Measurements from ENCODE around the gene TBC1D19. TPM values are rescaled to one million over a fixed set of nuclear protein-coding genes. Genes with fewer than 3 reads are reported as not detected.
A peak's percentile ranks its signal among the peaks of the same experiment; 100 is the strongest.

Gene TBC1D19
- polyA plus RNA-seq, 6 donors from 2014 or later, result 2.1 to 13.7 (median 3.7) TPM

GRCh38 chr4:26784207-26784865 lies 200.5 kb downstream of the TBC1D19 start:
- ATAC-seq (ENCODE audit: low read depth in 2 of 2) (no peak), DNase-seq (no peak)
- H3K27me3 Mint-ChIP-seq, result peaks cover 0 to 10% (median 3%) of the 10 kb centered on the region in 3 donors
- no peak overlapping the region for H3K4me3 Mint-ChIP-seq
- H3K4me1 Mint-ChIP-seq, result peaks cover 30 to 42% (median 40%) of the 10 kb centered on the region in 3 donors
- no peaks in the 10 kb centered on the region for H3K36me3 Mint-ChIP-seq
- no peak overlapping the region for H3K27ac Mint-ChIP-seq
- peaks cover 0 to 3% (median 0%) of the 10 kb centered on the region in 7 donors for H3K9me3 Mint-ChIP-seq

GRCh38 chr4:26785312-26785711 lies 201.4 kb downstream of the TBC1D19 start:
- H3K9me3 Mint-ChIP-seq, result peaks cover 0 to 11% (median 2%) of the 10 kb centered on the region in 7 donors
- no peak for ATAC-seq (ENCODE audit: low read depth in 2 of 2)
- H3K4me3 Mint-ChIP-seq, result no peak overlapping the region

GRCh38 chr4:26785810-26786209 lies 201.9 kb downstream of the TBC1D19 start:
- no peak for ATAC-seq (ENCODE audit: low read depth in 2 of 2)
- no peak for DNase-seq
- Mint-ChIP-seq H3K27me3 (peaks cover 0 to 14% (median 9%) of the 10 kb centered on the region in 3 donors), H3K9me3 (peaks cover 0 to 11% (median 2%) of the 10 kb centered on the region in 7 donors), H3K4me1 (peaks cover 30 to 35% (median 33%) of the 10 kb centered on the region in 3 donors), H3K27ac (peak overlapping the region in 1 of 6 donors; percentile 89), H3K4me3 (no peak overlapping the region), H3K36me3 (no peaks in the 10 kb centered on the region)

More at GRCh38 chr4:26785312-26785711, 201.4 kb downstream of the TBC1D19 start:
- Mint-ChIP-seq H3K36me3 (no peaks in the 10 kb centered on the region), H3K27ac (no peak overlapping the region), H3K4me1 (peaks cover 30 to 40% (median 38%) of the 10 kb centered on the region in 3 donors), H3K27me3 (peaks cover 0 to 14% (median 8%) of the 10 kb centered on the region in 3 donors)
- no peak for DNase-seq

- H3K9me3 Mint-ChIP-seq, result peaks cover 0 to 11% (median 2%) of the 10 kb centered on the region in 7 donors
- ATAC-seq (ENCODE audit: low read depth in 2 of 2), result peak; percentile 89 to 93
- H3K27ac Mint-ChIP-seq, result peak overlapping the region in 4 of 6 donors; percentile 1 to 88 (median 48)
- no peaks in the 10 kb centered on the region for H3K36me3 Mint-ChIP-seq
- peaks cover 30 to 35% (median 33%) of the 10 kb centered on the region in 3 donors for H3K4me1 Mint-ChIP-seq
- peak; percentile 49 for DNase-seq
- peaks cover 10 to 25% (median 20%) of the 10 kb centered on the region in 3 donors for H3K27me3 Mint-ChIP-seq
- H3K4me3 Mint-ChIP-seq, result peak overlapping the region in 7 of 8 donors; percentile 8 to 88 (median 65)
Measured at GRCh38 chr4:26786916-26787315, 203.0 kb downstream of the TBC1D19 start.

- DNase-seq (peak; percentile 22), ATAC-seq (ENCODE audit: low read depth in 2 of 2) (peak; percentile 42 to 45)
- Mint-ChIP-seq H3K4me3 (peak overlapping the region in 7 of 8 donors; percentile 36 to 88 (median 44)), H3K27ac (peak overlapping the region in 3 of 6 donors; percentile 13 to 88 (median 51)), H3K36me3 (no peaks in the 10 kb centered on the region), H3K4me1 (peaks cover 30 to 35% (median 33%) of the 10 kb centered on the region in 3 donors), H3K27me3 (peaks cover 11 to 26% (median 20%) of the 10 kb centered on the region in 3 donors), H3K9me3 (peaks cover 0 to 11% (median 2%) of the 10 kb centered on the region in 7 donors)
Measured at GRCh38 chr4:26787461-26788340, 203.8 kb downstream of the TBC1D19 start.

GRCh38 chr4:26788341-26788733 lies 204.5 kb downstream of the TBC1D19 start:
- Mint-ChIP-seq H3K4me1 (peaks cover 30 to 35% (median 33%) of the 10 kb centered on the region in 3 donors), H3K27me3 (peaks cover 11 to 26% (median 20%) of the 10 kb centered on the region in 3 donors), H3K27ac (peak overlapping the region in 1 of 6 donors; percentile 52), H3K4me3 (peak overlapping the region in 2 of 8 donors; percentile 36 to 88), H3K9me3 (peaks cover 0 to 11% (median 2%) of the 10 kb centered on the region in 7 donors), H3K36me3 (no peaks in the 10 kb centered on the region)
- DNase-seq (no peak), ATAC-seq (ENCODE audit: low read depth in 2 of 2) (no peak)

- Mint-ChIP-seq H3K27ac (no peak overlapping the region), H3K27me3 (peaks cover 11 to 26% (median 20%) of the 10 kb centered on the region in 3 donors), H3K36me3 (peaks cover 0 to 3% of the 10 kb centered on the region in 2 donors), H3K9me3 (peaks cover 0 to 11% (median 2%) of the 10 kb centered on the region in 7 donors), H3K4me1 (peaks cover 30 to 35% (median 33%) of the 10 kb centered on the region in 3 donors), H3K4me3 (peak overlapping the region in 1 of 8 donors; percentile 2)
- no peak for DNase-seq
- ATAC-seq (ENCODE audit: low read depth in 2 of 2), result no peak
Measured at GRCh38 chr4:26789208-26789607, 205.3 kb downstream of the TBC1D19 start.

- H3K27ac Mint-ChIP-seq, result no peak overlapping the region
- H3K4me1 Mint-ChIP-seq, result peaks cover 22 to 25% (median 25%) of the 10 kb centered on the region in 3 donors
- peaks cover 20 to 31% (median 22%) of the 10 kb centered on the region in 3 donors for H3K27me3 Mint-ChIP-seq
- H3K36me3 Mint-ChIP-seq, result peaks cover 0 to 3% of the 10 kb centered on the region in 2 donors
- no peak overlapping the region for H3K4me3 Mint-ChIP-seq
- peaks cover 0 to 11% (median 2%) of the 10 kb centered on the region in 7 donors for H3K9me3 Mint-ChIP-seq
- no peak for DNase-seq
- no peak for ATAC-seq (ENCODE audit: low read depth in 2 of 2)
Measured at GRCh38 chr4:26791346-26791745, 207.5 kb downstream of the TBC1D19 start.

- Mint-ChIP-seq H3K27me3 (peaks cover 20 to 31% (median 22%) of the 10 kb centered on the region in 3 donors), H3K4me1 (peaks cover 9 to 12% (median 12%) of the 10 kb centered on the region in 3 donors), H3K36me3 (peaks cover 0 to 3% of the 10 kb centered on the region in 2 donors), H3K27ac (no peak overlapping the region), H3K4me3 (no peak overlapping the region), H3K9me3 (peaks cover 0 to 15% (median 7%) of the 10 kb centered on the region in 7 donors)
- no peak for ATAC-seq (ENCODE audit: low read depth in 2 of 2)
- DNase-seq, result no peak
Measured at GRCh38 chr4:26792639-26793038, 208.8 kb downstream of the TBC1D19 start.

- H3K36me3 Mint-ChIP-seq, result peaks cover 0 to 3% of the 10 kb centered on the region in 2 donors
- H3K9me3 Mint-ChIP-seq, result peaks cover 3 to 23% (median 7%) of the 10 kb centered on the region in 7 donors
- no peak overlapping the region for H3K4me3 Mint-ChIP-seq
- DNase-seq (no peak), ATAC-seq (ENCODE audit: low read depth in 2 of 2) (no peak)
- peaks cover 0 to 1% (median under 1%) of the 10 kb centered on the region in 3 donors for H3K4me1 Mint-ChIP-seq
- H3K27me3 Mint-ChIP-seq, result peaks cover 20 to 26% (median 22%) of the 10 kb centered on the region in 3 donors
- no peak overlapping the region for H3K27ac Mint-ChIP-seq
Measured at GRCh38 chr4:26793735-26794134, 209.9 kb downstream of the TBC1D19 start.

GRCh38 chr4:26796081-26796480 lies 212.2 kb downstream of the TBC1D19 start:
- Mint-ChIP-seq H3K4me3 (no peak overlapping the region), H3K9me3 (peaks cover 3 to 20% (median 11%) of the 10 kb centered on the region in 7 donors), H3K4me1 (no peaks in the 10 kb centered on the region), H3K27ac (no peak overlapping the region), H3K36me3 (peaks cover 0 to 3% of the 10 kb centered on the region in 2 donors), H3K27me3 (peaks cover 8 to 20% (median 14%) of the 10 kb centered on the region in 3 donors)
- ATAC-seq (ENCODE audit: low read depth in 2 of 2), result no peak
- no peak for DNase-seq

- H3K9me3 Mint-ChIP-seq, result peaks cover 3 to 20% (median 4%) of the 10 kb centered on the region in 7 donors
- peaks cover 0 to 13% (median 4%) of the 10 kb centered on the region in 3 donors for H3K27me3 Mint-ChIP-seq
- no peak for ATAC-seq (ENCODE audit: low read depth in 2 of 2)
- DNase-seq, result no peak
- H3K27ac Mint-ChIP-seq, result no peak overlapping the region
- peaks cover 24 to 31% (median 27%) of the 10 kb centered on the region in 3 donors for H3K4me1 Mint-ChIP-seq
- no peak overlapping the region for H3K4me3 Mint-ChIP-seq
- H3K36me3 Mint-ChIP-seq, result no peaks in the 10 kb centered on the region
Measured at GRCh38 chr4:26802790-26803189, 218.9 kb downstream of the TBC1D19 start.
